ENCODE results near the gene EHBP1. TPM values are rescaled to one million over a fixed set of nuclear protein-coding genes. Genes with fewer than 3 reads are reported as not detected.

The EHBP1 gene
- total RNA-seq, 4 donors from 2014 or later = 42.9 to 116 (median 58.3) TPM

DNA sequence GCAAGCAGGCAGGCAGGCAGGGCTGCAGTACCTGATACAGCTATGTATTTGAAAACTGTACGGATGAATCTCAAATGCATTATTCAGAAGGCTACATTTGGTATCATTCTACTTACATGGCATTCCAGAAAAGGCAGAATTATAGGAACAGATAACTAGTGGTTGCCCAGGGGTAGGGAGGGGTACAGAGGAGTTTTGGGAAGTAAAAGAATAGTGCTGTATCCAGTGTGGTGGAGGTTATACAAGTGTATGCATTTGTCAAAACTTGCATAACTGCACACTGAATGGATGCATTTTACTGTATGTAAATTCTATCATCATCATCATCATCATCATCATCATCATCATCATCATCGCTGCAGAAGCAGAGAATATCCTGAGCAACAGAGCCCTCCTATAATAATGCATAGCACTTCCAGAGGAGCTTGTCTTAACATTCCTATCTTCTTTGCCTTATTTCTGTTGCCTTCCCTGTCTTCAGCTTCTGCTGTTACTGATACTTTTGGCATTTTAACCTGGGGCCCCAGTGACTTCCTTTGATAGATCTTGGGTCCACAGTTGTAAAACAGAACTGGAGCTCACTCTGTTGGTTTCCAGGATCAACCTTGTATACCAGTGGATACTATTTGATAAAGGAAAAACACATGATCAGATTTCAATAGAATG, 189.6 kb downstream of the EHBP1 start:
- no peak overlapping the region for H3K4me3 ChIP-seq
- no peak for DNase-seq (ENCODE audit: low spot score in 2 of 2)
- WGBS = 83% methylated on average over 2 of the region's 2 CpGs
- no peak overlapping the region for H3K27ac ChIP-seq
- H3K4me1 ChIP-seq = no peaks in the 10 kb centered on the region
- H3K9me3 ChIP-seq = no peaks in the 10 kb centered on the region
- H3K36me3 ChIP-seq = no peaks in the 10 kb centered on the region
- H3K27me3 ChIP-seq = no peaks in the 10 kb centered on the region
- TF ChIP-seq EP300 (IDR thresholded peaks at IDR 0.05) (no peak), POLR2AphosphoS5 (IDR thresholded peaks at IDR 0.05) (no peak), POLR2A (IDR thresholded peaks at IDR 0.05) (no peak)
- TF ChIP-seq, protein P1, sequence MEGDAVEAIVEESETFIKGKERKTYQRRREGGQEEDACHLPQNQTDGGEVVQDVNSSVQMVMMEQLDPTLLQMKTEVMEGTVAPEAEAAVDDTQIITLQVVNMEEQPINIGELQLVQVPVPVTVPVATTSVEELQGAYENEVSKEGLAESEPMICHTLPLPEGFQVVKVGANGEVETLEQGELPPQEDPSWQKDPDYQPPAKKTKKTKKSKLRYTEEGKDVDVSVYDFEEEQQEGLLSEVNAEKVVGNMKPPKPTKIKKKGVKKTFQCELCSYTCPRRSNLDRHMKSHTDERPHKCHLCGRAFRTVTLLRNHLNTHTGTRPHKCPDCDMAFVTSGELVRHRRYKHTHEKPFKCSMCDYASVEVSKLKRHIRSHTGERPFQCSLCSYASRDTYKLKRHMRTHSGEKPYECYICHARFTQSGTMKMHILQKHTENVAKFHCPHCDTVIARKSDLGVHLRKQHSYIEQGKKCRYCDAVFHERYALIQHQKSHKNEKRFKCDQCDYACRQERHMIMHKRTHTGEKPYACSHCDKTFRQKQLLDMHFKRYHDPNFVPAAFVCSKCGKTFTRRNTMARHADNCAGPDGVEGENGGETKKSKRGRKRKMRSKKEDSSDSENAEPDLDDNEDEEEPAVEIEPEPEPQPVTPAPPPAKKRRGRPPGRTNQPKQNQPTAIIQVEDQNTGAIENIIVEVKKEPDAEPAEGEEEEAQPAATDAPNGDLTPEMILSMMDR (IDR thresholded peaks at IDR 0.05) = no peak

DNA sequence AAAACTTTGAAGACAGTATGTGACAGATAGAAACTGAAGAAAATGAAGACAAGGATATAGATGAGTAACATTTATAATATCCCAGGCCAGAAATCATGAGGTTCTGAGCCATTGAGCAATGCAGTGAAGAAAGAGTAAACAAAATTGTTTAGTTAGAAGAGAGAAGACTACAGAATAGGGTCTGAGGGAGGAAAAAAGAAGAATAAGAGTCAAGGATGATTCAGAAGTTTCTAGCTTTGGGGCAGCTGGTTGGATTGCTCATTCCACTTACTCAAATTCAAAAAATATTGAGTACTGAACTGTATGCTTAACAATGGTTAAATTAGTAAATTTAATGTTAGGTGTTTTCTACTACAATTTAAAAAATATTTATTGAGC, 190.1 kb downstream of the EHBP1 start:
- DNase-seq (ENCODE audit: low spot score in 2 of 2) = no peak
- no peak overlapping the region for H3K27ac ChIP-seq
- H3K9me3 ChIP-seq = no peaks in the 10 kb centered on the region
- H3K4me3 ChIP-seq = no peak overlapping the region
- H3K36me3 ChIP-seq = no peaks in the 10 kb centered on the region
- TF ChIP-seq, protein P1 (IDR thresholded peaks at IDR 0.05) = no peak
- TF ChIP-seq POLR2AphosphoS5 (IDR thresholded peaks at IDR 0.05) (no peak), EP300 (IDR thresholded peaks at IDR 0.05) (no peak), POLR2A (IDR thresholded peaks at IDR 0.05) (no peak)
- H3K4me1 ChIP-seq = no peaks in the 10 kb centered on the region
- H3K27me3 ChIP-seq = no peaks in the 10 kb centered on the region

DNA sequence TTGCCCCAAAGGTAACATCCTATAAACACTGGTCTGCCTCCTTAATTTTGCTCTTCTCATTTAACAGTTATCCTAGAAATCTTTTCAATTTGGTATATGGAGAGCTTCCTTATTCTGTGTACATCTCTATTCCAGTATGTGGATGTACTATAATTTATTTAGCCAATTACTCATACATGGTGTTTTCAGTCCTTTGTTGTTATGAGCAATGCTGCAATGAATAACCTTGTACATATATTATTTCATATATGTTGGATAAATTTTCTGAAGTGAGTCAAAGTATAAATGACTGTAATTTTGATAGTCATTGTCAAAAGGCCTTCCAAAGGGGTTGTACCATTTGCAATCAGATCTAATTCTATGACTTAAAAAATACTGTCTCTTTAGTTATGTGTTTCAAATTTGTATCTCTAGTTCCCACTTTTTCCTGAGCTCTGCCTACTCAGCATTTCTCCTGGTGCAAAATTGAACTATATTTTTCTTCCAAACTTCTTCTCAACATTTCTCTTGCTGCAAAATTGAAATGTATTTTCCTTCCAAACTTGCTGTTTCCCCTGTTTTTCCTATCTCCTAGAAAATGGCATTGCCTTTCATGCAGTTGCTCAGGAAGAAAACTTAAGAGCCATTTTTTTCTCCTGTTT, 191.8 kb downstream of the EHBP1 start:
- no peaks in the 10 kb centered on the region for H3K36me3 ChIP-seq
- no peak for DNase-seq (ENCODE audit: low spot score in 2 of 2)
- H3K4me1 ChIP-seq = no peaks in the 10 kb centered on the region
- TF ChIP-seq POLR2A (IDR thresholded peaks at IDR 0.05) (no peak), POLR2AphosphoS5 (IDR thresholded peaks at IDR 0.05) (no peak), EP300 (IDR thresholded peaks at IDR 0.05) (no peak)
- TF ChIP-seq, protein P1 (IDR thresholded peaks at IDR 0.05) = no peak
- H3K27ac ChIP-seq = no peak overlapping the region
- H3K27me3 ChIP-seq = no peaks in the 10 kb centered on the region
- H3K4me3 ChIP-seq = no peak overlapping the region
- H3K9me3 ChIP-seq = no peaks in the 10 kb centered on the region

DNA sequence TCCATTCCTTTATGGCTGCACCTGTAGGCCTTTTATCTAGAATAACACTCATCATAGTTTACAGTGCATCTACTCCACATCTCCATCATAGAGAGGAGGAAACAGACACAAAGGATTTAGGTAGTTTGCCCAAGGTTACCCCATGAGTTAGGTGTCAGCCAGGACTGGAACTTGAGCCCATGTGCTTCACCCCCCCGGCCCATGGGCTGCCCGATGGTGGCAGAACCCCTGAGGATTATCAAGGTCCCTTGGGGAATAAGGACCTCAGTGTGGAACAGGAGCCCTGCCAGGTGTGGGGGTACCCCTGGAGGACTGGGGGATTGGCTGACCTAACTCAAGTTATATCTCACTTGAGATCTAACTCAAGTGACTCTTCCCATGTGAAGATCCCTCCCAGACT, 198.8 kb downstream of the EHBP1 start:
- no peak for DNase-seq (ENCODE audit: low spot score in 2 of 2)
- H3K4me1 ChIP-seq = no peaks in the 10 kb centered on the region
- WGBS = 94% methylated on average over 2 of the region's 2 CpGs
- H3K27me3 ChIP-seq = no peaks in the 10 kb centered on the region
- no peak overlapping the region for H3K4me3 ChIP-seq
- H3K9me3 ChIP-seq = no peaks in the 10 kb centered on the region
- H3K27ac ChIP-seq = no peak overlapping the region
- TF ChIP-seq POLR2A (IDR thresholded peaks at IDR 0.05) (no peak), POLR2AphosphoS5 (IDR thresholded peaks at IDR 0.05) (no peak), EP300 (IDR thresholded peaks at IDR 0.05) (no peak)
- TF ChIP-seq, protein P1 (IDR thresholded peaks at IDR 0.05) = no peak
- no peaks in the 10 kb centered on the region for H3K36me3 ChIP-seq

DNA sequence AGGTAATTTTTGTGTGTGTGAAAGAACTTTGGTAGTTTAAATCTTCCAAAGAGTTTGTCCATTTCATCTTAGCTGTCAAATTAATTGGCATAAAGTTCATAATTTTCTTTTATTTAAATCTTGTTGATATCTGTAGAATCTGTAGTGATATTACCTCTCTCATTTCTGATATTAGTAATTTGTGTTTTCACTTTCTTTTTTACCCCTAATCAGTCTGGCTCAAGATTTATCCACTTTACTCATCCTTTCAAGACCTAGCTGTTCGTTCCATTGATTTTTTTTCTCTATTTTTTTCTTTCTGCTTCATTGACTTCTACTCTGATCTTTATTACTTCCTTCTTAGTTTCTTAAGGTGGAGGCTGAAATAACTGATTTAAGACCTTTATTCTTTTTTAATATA, 202.6 kb downstream of the EHBP1 start:
- TF ChIP-seq POLR2AphosphoS5 (IDR thresholded peaks at IDR 0.05) = no peak
- TF ChIP-seq, protein P1 (IDR thresholded peaks at IDR 0.05) = no peak
- TF ChIP-seq POLR2A (IDR thresholded peaks at IDR 0.05) = no peak
- no peak for TF ChIP-seq EP300 (IDR thresholded peaks at IDR 0.05)
- H3K4me3 ChIP-seq = no peak overlapping the region
- no peaks in the 10 kb centered on the region for H3K36me3 ChIP-seq
- H3K4me1 ChIP-seq = no peaks in the 10 kb centered on the region
- 79% methylated on average over 1 of the region's 1 CpG for WGBS
- no peaks in the 10 kb centered on the region for H3K27me3 ChIP-seq
- H3K9me3 ChIP-seq = no peaks in the 10 kb centered on the region
- no peak overlapping the region for H3K27ac ChIP-seq
- no peak for DNase-seq (ENCODE audit: low spot score in 2 of 2)

All from suprapubic skin (tissue), 4 donors.